HG03521 (cell line): Measurements from ENCODE around the gene BMS1.
"Not testable (repeated sequence)": the region's sequence is repeated elsewhere in the genome, so short reads cannot be mapped to it uniquely, and the experiment has no call there.

Source experiments
- ATAC-seq: cut with Tn5 transposase; IDR thresholded peaks from one replicate; pipeline ENCODE4 v1.9.1; 2021; ENCODE audit warnings: mild to moderate bottlenecking, moderate library complexity; ENCODE audit not compliant: unreplicated experiment

The BMS1 gene

DNA sequence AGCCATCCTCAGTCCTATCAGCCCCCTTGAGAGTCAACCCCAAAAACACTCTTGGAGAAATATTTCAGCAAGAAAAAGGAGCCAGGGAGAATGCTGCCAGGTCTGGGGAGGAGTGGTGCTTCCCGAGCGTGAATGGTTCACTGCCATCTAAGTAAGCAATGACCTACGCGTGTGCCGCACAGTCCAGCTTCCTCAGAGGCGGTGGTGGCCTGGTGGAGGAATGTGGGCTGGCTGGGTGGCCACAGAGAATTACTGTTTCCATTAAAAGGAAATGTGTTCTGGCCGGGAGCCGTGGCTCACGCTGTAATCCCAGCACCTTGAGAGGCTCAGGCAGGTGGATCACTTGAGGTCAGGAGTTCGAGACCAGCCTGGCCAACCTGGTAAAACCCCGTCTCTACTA, 77.4 kb downstream of the BMS1 start:
- not testable (repeated sequence) for ATAC-seq

GRCh38 chr10:42862801-42863200, 80.2 kb downstream of the BMS1 start:
- not testable (repeated sequence) for ATAC-seq

- no peak for ATAC-seq
These were observed 82.0 kb downstream of the BMS1 start for GRCh38 chr10:42864575-42864974.

DNA sequence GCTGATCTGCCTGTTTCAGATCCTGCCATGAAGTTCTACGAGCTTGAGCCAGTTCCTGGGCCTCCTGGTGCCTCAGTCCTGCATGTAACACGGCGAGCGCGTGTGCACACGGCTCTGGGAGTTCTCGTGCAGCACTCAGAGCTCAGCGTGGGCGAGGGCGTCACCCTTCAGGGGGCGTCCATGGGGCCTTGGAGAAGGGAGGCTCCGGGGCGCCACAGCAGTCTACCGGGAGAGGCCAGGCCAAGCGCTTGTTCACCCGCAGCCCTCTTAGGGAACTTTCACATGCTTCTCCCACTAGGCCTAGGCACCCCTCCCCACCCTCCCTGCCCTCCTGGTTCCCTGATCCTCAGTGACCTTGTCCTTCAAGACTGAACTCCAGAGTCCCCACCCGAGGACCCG, 83.1 kb downstream of the BMS1 start:
- ATAC-seq = no peak

GRCh38 chr10:42866115-42866995, 83.8 kb downstream of the BMS1 start:
- peak; percentile 59 for ATAC-seq

DNA sequence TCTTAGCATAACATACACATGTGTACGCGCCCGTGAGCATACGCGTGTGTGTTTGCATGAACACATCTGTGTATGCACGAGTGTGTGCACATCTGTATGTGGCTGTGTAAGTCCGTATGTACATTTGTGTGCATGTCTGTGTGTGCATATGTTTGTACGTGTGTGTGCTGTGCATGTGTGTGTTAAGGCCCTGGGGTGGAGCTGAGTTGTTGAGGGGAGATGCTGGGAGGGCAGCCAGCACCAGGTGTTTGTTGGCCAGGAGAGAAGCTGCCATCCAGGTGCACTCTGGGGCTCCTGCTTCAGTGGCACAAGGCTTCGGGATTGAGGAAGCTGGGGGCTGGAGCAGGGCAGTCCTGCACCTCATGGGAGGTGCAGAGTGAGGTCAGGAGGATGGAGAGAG, 85.0 kb downstream of the BMS1 start:
- ATAC-seq = no peak

GRCh38 chr10:42868530-42868929, 85.9 kb downstream of the BMS1 start:
- ATAC-seq = no peak

- ATAC-seq = no peak
These were observed 87.4 kb downstream of the BMS1 start for GRCh38 chr10:42869977-42870350.

- not testable (repeated sequence) for ATAC-seq
These were observed 88.6 kb downstream of the BMS1 start for GRCh38 chr10:42871138-42871641.

DNA sequence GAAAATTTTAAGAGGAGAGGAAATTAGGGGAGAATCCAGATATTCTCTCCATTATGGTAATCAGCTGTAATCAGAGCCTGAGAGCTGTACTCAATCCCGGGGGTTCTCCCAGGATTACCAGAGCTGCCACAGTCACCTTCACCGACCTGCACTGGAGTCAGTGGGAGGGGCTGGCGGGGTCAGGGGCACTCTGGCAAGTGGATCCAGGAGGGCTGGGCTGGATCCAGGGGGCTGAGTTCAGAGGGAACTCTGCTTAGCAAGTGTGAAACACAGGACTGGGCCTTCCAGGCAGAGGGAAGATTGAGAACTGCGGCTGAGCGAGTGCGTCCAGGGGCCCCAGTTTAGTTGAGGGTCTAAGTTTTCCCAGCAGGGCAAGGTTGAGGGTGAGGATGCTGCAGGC, 89.2 kb downstream of the BMS1 start:
- ATAC-seq = no peak

- ATAC-seq = no peak
These were observed 90.4 kb downstream of the BMS1 start for GRCh38 chr10:42872865-42873435.

DNA sequence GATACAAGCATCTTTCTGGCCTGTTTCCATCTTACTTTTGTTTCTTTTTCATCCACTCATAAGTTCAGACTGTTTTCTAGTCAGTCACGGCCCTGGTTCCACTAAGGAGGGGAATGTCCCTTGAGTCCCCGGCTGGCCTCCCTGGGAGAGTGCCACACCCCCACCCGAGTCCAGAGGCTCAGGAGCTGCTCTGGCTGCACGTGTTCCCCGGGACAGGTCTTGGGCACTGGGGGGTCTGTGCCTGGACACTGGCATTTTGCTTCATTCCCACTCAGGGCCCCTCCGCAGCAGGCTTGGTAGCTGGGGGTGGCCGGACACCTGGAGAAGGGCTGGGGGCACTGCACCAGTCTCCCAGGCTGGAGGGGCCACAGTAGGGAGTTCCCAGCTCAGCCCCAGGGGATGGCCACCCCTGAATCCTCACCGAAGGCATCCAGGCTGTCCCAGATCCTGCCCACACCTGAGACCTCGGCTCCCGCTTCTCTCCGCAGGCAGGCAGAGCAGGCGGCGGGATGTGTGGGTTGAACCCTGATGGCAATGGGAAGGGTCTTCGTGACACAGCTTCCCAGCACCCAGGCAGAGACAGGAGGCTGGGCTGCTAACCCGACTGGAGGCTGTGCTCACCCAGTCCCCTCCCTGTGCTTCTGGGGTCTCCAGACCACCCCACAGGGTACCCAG, 92.3 kb downstream of the BMS1 start:
- no peak for ATAC-seq

DNA sequence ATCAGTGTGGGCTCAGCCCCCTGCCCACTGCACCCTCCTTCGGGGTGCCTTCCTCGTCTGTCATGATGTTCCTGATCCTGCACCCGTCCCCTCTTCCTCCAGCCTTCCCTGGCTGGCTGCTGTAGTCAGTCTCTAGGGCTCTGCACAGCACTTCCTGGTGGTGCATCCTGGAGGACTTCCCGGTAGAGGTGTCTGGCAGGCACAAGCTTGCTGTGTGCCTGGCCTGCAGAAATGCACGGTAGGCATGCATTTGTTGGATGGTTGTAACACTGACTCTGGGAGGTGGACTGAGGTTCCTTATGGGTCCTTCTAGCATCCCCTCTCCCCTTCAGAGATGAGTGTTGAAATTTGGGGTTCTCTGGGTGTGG, 92.8 kb downstream of the BMS1 start:
- no peak for ATAC-seq

- no peak for ATAC-seq
These were observed 93.3 kb downstream of the BMS1 start for GRCh38 chr10:42875798-42876341.

- ATAC-seq = no peak
These were observed 93.9 kb downstream of the BMS1 start for GRCh38 chr10:42876476-42876875.

DNA sequence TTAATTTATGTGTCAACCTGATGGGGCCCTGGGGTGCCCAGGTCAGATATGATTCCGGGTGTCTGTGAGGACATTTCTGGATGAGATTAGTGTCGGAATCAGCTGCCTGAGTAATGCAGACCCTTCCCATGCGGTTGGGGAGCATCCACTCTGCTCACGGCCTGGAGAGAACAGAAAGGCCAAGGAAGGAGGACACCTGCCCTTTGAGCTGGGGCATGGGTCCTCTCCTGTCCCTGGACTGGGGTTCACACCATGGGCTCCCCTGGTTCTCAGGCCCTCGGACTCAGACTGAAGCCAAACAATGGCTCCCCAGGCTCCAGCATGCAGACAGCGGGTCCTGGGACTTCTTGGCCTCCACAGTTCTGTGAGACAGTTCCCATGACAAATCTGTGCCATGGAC, 94.3 kb downstream of the BMS1 start:
- no peak for ATAC-seq

DNA sequence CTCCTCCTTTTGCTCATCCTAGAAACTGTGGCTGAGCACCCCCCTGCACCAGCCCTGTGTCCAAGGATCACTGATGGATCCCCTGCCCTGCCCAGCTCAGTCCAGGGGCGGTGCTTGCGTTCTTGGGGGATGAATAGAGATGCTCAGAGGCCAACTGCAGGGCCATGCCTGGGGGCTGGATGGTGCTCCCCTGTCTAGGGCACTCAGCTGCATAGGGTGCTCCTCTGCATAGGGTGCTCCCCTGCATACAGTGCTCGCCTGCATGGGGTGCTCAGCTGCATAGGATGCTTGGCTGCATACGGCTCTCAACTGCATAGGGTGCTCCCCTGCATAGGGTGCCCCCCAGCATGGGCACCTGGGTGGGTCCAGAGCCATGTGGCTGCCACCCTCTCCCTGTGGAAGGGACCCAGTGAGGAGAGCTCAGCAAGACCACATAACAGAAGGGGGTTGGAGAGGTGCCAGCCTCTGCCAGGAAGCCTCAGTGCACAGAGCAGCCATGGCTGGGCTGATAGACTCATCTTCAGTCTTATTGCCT, 95.0 kb downstream of the BMS1 start:
- no peak for ATAC-seq

DNA sequence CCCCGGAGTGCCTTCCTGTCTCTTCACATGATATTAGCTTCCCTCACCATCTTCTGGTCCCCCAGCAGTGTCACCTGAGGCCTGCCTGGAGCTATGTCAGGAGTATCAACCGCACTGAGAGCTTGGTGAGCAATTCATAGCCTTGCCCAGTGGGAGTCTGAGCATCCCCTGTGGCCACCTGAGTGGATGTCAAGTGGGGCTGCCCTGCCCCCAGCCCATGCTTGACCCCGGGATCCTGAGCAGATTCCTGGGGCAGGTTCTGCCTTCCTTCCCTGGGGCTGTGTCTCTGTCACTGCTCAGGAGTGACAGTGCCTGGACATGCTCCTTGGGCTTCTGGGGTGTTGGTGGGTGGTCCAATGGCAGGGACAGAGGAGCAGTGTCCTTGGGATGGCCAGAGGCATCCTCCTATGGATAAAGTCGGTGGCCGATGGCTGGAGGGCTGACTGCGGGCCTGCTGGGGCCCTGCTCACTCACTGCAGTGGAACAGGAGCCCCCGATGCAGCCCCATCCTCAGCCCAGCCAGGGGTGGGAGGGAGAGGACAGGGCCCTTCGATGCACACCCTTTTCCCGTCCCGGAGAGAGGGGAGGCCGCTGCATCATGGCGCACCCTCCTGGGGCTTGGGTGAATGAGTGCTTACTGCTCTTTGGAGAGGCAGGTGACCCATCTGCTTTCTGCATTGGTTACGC, 95.7 kb downstream of the BMS1 start:
- ATAC-seq = no peak

DNA sequence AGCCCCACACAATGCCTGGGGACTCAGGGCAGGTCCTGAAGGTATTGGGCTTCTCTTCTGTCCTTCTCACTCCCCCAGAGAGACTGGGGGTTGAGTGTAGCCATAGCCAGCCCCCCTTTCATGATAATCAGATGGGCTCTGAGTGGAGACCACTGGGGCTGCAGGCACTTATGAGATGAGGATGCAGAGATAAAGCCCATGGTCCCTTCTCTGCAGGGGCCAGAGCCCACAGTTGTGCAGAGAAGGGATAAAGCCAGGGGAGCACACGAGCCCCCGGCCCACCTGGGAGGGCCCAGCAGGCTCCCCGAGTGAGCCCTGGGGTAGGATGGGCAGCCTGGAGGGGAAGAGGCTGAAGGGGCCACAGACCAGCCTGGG, 96.2 kb downstream of the BMS1 start:
- no peak for ATAC-seq

GRCh38 chr10:42879380-42880254, 97.0 kb downstream of the BMS1 start:
- ATAC-seq = no peak
